GM23248 (cell line): ENCODE measurements around the gene HOXD9. TPM values are rescaled to one million over a fixed set of nuclear protein-coding genes. Genes with fewer than 3 reads are reported as not detected.

Experiments used
- DNase-seq: peaks from one replicate; pipeline ENCODE4 v3.0.0-alpha.2; 2015
- H2AFZ ChIP-seq: fragments of 200-600 bp; sonication (generic); 2 replicates; pipeline ENCODE4 v1.6.1; 2016; ENCODE audit warnings: antibody characterized with exemption
- H3F3A ChIP-seq: fragments of 200-600 bp; sonication (generic); 2 replicates; pipeline ENCODE4 v1.6.1; 2016; ENCODE audit warnings: mild to moderate bottlenecking, antibody characterized with exemption, mixed run types; ENCODE audit not compliant: insufficient read depth
- H3K27ac ChIP-seq: fragments of 200-600 bp; sonication (generic); 2 replicates; pipeline ENCODE4 v1.5.1; 2016; ENCODE audit warnings: mild to moderate bottlenecking
- H3K27me3 ChIP-seq: fragments of 200-600 bp; sonication (generic); replicated peaks from 2 replicates; pipeline ENCODE4 v1.6.1; 2016; ENCODE audit warnings: mild to moderate bottlenecking; ENCODE audit not compliant: insufficient read depth
- H3K36me3 ChIP-seq: fragments of 200-600 bp; sonication (generic); 2 replicates; pipeline ENCODE4 v1.6.1; 2016; ENCODE audit warnings: low read depth, mild to moderate bottlenecking
- H3K4me1 ChIP-seq: fragments of 200-600 bp; sonication (generic); 2 replicates; pipeline ENCODE4 v1.6.1; 2016; ENCODE audit warnings: mild to moderate bottlenecking; ENCODE audit not compliant: insufficient read depth
- H3K4me2 ChIP-seq: fragments of 200-600 bp; sonication (generic); one replicate; pipeline ENCODE4 v1.6.1; 2016; ENCODE audit warnings: mild to moderate bottlenecking; ENCODE audit not compliant: unreplicated experiment
- H3K4me3 ChIP-seq: fragments of 200-600 bp; sonication (generic); 2 replicates; pipeline ENCODE4 v1.5.1; 2016; ENCODE audit warnings: mild to moderate bottlenecking
- H3K79me2 ChIP-seq: fragments of 200-600 bp; sonication (generic); 2 replicates; pipeline ENCODE4 v1.6.1; 2016; ENCODE audit warnings: mild to moderate bottlenecking; ENCODE audit not compliant: insufficient read depth
- H3K9ac ChIP-seq: fragments of 200-600 bp; sonication (generic); 2 replicates; pipeline ENCODE4 v1.6.1; 2016; ENCODE audit warnings: mild to moderate bottlenecking
- H3K9me2 ChIP-seq: fragments of 200-600 bp; sonication (generic); 2 replicates; pipeline ENCODE4 v1.6.1; 2016; ENCODE audit warnings: mixed run types, mild to moderate bottlenecking, moderate library complexity; ENCODE audit not compliant: insufficient read depth
- H3K9me3 ChIP-seq: fragments of 200-600 bp; sonication (generic); one replicate; pipeline ENCODE4 v1.6.1; 2017; ENCODE audit warnings: low read depth
- H4K20me1 ChIP-seq: fragments of 200-600 bp; sonication (generic); 2 replicates; pipeline ENCODE4 v1.6.0; 2016; ENCODE audit not compliant: insufficient read depth
- EZH2 ChIP-seq: fragments of 200-600 bp; sonication (generic); IDR thresholded peaks from 2 replicates; pipeline ENCODE4 v1.6.1; 2018; ENCODE audit warnings: antibody characterized with exemption, mild to moderate bottlenecking; ENCODE audit not compliant: insufficient read depth, poor library complexity, severe bottlenecking
- EZH2phosphoT487 ChIP-seq: fragments of 200-600 bp; sonication (generic); IDR thresholded peaks from 2 replicates; pipeline ENCODE4 v1.6.1; 2018; ENCODE audit warnings: antibody characterized with exemption, moderate library complexity, mild to moderate bottlenecking, low read depth; ENCODE audit not compliant: insufficient read depth
- WGBS, 2 experiments: methylation state at CpG; one replicate each; pipeline ENCODE4 v1.1.6; 2015 to 2017; ENCODE audit warnings: low lambda C conversion rate in 2 of 2, low coverage in 1 of 2; ENCODE audit errors: missing lambda C conversion rate in 2 of 2; 5-methylcytosine and 5-hydroxymethylcytosine counted together
- in situ Hi-C: fragments of 300-500 bp; cut with MboI; formaldehyde crosslinking; loops from 2 replicates; pipeline ENCODE4 v1.15.0; 2020
- polyA plus RNA-seq: library from polyadenylated mRNA; unstranded; fragments of >200 nt; fragmentation: Nextera tagmentation; extraction: Ambion mirVana; gene quantifications from 2 replicates; pipeline ENCODE4 v1.2.1, GENCODE V29; 2016
- total RNA-seq: library from RNA; depleted of rRNA; stranded (reverse); fragments of >200 nt; shearing (Covaris generic); gene quantifications from 2 replicates; pipeline ENCODE4 v1.2.3, GENCODE V29; 2014

Gene HOXD9
- total and polyA plus RNA-seq, 2 experiments from 2014 or later = 4.2 to 7.2 TPM

DNA sequence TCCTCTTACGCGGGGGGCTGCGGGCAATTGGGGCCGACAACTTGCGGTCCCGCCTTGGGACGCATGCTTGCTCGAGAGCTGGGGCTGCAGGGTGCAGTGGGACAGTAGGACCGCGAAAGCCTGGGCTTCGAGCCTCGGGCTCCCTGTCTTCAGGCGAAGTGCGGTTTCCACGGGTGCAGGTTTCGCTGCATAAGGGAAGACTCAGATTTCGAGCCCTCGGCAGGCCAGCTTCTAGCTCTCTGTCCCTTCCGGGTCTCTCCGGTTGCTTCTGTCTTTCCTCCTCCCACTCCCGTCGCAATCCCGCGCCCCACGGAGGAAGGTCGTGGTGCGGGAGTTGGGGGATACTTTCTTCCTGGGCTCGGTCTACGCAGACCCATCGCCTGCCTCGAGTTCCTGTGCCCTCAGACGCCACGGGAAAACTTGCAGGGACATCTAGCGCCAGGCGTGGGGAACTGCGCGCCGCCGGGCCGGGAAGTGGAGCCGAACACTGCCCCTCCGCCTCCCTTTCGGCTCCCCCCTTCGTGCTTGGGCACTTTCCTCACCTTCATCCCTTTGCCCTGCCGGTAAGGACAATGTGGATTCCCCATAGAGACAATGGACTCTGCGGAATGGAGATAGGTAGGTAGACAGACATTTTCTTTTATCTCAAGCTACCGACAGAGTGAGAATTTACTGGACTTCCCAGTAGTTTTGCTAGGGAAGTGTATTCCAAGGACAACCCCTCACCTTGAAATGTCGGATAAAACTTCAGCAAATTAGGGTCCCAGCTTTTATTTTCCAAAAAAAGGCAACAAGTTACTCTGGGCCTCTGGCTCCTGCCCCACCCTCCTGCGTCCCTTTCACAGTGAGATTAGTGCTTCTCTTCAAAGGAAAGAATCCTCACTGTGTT is 34.2 kb upstream of the HOXD9 start:
- Histone ChIP-seq H3K4me3 (peak overlapping the region; percentile 63), H3K36me3 (no peaks in the 10 kb centered on the region), H3K79me2 (no peaks in the 10 kb centered on the region), H3K9me2 (no peaks in the 10 kb centered on the region), H3K9me3 (no peaks in the 10 kb centered on the region), H4K20me1 (no peaks in the 10 kb centered on the region), H3K4me2 (peak overlapping the region; percentile 66), H3K27me3 (peaks cover 51% of the 10 kb centered on the region), H3K27ac (no peak overlapping the region), H3F3A (0 out of 2 replicates have a peak, but pooled peaks cover under 1% of the 10 kb centered on the region), H2AFZ (peak overlapping the region; percentile 64), H3K9ac (no peak overlapping the region), H3K4me1 (peaks cover under 1% of the 10 kb centered on the region; the same call in 1 of the 2 replicates)
- DNase-seq = peak; percentile 85
- TF ChIP-seq EZH2phosphoT487 (peak; percentile 27; the same call in 1 of the 2 replicates), EZH2 (peak; percentile 44)
- 21 to 25% methylated on average over 41 to 49 of the region's 49 CpGs for WGBS, 2 experiments
- in situ Hi-C loops = no loop called here

DNA sequence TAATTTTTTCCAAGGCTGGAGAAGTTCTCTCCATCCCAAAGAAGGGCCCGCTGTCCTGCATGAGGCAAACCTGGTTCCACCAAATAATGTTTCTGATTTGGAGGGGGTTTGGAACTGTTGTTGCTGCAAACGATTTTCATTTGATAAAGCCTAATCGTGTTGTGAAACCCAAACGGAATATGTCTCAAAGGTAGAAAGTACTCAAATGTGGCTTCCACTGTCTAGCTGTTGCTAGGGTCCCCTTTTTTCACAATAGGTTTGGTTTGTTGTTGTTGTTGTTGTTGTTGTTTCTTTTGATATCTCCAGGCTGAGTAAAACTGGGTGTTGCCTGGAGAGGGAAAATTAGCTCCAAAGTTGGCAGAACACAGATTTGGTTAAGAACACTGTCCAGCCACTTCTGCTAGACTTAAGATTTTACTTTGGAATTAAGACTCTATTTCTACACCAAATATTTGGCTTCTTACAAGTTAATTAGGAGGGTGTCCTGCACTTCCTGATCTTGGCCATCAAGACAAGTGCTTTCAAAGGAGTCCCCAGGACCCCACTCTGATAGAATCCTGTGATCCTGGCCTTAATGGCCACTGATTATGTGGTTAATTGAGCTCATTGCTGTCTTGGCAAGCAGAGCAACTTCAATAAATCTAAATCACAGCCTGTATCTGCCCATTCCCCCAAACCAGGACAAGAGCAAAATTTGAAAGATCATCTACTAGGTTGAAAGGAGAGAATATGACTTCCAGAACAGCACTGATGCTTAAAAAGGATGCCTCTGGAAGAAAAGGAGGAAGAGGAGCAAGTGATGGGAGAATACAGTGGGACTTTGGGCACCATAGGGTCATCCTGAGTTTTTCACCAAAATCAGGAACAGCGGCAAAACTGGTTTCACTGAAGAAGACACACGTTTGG is 33.3 kb upstream of the HOXD9 start:
- no peaks in the 10 kb centered on the region for H3K9me2 ChIP-seq
- H3K4me1 ChIP-seq = peaks cover 9% of the 10 kb centered on the region
- TF ChIP-seq EZH2phosphoT487 (no peak; the same call in 1 of the 2 replicates), EZH2 (peak; percentile 1)
- H4K20me1 ChIP-seq = no peaks in the 10 kb centered on the region
- H3K4me3 ChIP-seq = no peak overlapping the region
- 0 out of 2 replicates have a peak, but pooled peaks cover 5% of the 10 kb centered on the region for H3K79me2 ChIP-seq
- no peaks in the 10 kb centered on the region for H3K36me3 ChIP-seq
- 51 to 58% methylated on average over 6 of the region's 6 CpGs for WGBS, 2 experiments
- H3F3A ChIP-seq = 0 out of 2 replicates have a peak, but pooled peaks cover 8% of the 10 kb centered on the region
- H3K9ac ChIP-seq = no peak overlapping the region
- no peaks in the 10 kb centered on the region for H3K9me3 ChIP-seq
- H3K27me3 ChIP-seq = peaks cover 42% of the 10 kb centered on the region
- no peak overlapping the region for H2AFZ ChIP-seq
- DNase-seq = no peak
- H3K27ac ChIP-seq = no peak overlapping the region
- no peak overlapping the region for H3K4me2 ChIP-seq
- in situ Hi-C loops = no loop called here

DNA sequence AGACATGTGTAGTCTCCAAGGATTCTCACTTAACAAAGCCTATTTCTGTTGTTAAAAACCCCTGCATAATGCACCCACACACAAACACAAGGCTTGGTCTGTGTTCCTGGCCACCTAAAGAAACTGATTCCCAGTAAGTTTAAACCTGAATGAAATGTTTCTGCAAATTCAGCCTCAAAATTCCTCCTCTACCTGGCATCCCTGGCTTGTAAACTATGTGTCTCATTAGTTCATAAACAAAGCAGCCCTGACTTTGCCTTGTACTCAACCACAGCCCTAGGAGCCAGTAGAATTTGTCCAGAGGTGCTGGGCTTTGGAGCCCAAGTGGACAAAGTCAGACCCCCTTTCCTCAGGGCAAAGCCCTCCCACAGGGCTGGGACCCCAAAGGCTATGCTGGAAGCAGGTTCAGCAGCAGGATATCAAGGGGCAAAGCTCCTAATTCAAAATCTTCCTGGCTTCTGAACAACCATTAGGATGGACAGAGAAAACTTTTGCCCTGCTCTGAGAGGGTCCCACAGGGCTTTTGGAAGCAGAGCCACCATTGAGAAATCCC is 32.6 kb upstream of the HOXD9 start:
- H3K36me3 ChIP-seq = no peaks in the 10 kb centered on the region
- H4K20me1 ChIP-seq = no peaks in the 10 kb centered on the region
- H3K9ac ChIP-seq = no peak overlapping the region
- peaks cover 35% of the 10 kb centered on the region for H3K27me3 ChIP-seq
- H3K9me2 ChIP-seq = no peaks in the 10 kb centered on the region
- in situ Hi-C loops = no loop called here
- H3K79me2 ChIP-seq = 0 out of 2 replicates have a peak, but pooled peaks cover 12% of the 10 kb centered on the region
- no peak overlapping the region for H3K4me2 ChIP-seq
- H3K9me3 ChIP-seq = no peaks in the 10 kb centered on the region
- H2AFZ ChIP-seq = no peak overlapping the region
- no peak overlapping the region for H3K27ac ChIP-seq
- no peak overlapping the region for H3K4me3 ChIP-seq
- TF ChIP-seq EZH2phosphoT487 = no peak
- TF ChIP-seq EZH2 = no peak
- 0 out of 2 replicates have a peak, but pooled peaks cover 8% of the 10 kb centered on the region for H3F3A ChIP-seq
- peaks cover 9% of the 10 kb centered on the region for H3K4me1 ChIP-seq
- no peak for DNase-seq

DNA sequence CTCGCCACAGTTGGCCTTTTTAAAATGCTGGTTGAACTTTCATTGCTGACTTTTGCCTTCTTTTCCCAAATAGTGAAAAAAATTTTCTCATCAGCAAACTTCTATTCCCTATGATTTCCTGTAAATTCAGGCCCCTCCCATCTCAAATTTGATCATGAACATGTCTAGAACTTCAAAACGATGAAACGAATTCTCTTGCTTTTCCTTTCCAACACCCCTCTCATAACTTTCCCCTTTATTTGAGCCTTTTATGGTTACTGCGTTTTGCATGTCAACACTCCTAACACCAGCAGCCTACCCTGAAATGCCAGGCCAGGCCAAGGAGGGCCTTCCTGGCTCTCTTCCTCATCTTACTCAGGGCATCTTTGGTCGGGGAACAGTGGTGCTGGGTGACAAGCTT is 31.7 kb upstream of the HOXD9 start:
- no peaks in the 10 kb centered on the region for H4K20me1 ChIP-seq
- no peak overlapping the region for H3K9ac ChIP-seq
- H2AFZ ChIP-seq = no peak overlapping the region
- H3K9me3 ChIP-seq = no peaks in the 10 kb centered on the region
- no peak overlapping the region for H3K4me3 ChIP-seq
- no peak overlapping the region for H3K27ac ChIP-seq
- peaks cover 25% of the 10 kb centered on the region for H3K27me3 ChIP-seq
- no peaks in the 10 kb centered on the region for H3K36me3 ChIP-seq
- H3K79me2 ChIP-seq = 0 out of 2 replicates have a peak, but pooled peaks cover 13% of the 10 kb centered on the region
- 63 to 65% methylated on average over 5 of the region's 5 CpGs for whole genome bisulfite sequencing, 2 experiments
- no peak for TF ChIP-seq EZH2phosphoT487
- no peak for TF ChIP-seq EZH2
- peaks cover 9% of the 10 kb centered on the region for H3K4me1 ChIP-seq
- no peak overlapping the region for H3K4me2 ChIP-seq
- no peak for DNase-seq
- 0 out of 2 replicates have a peak, but pooled peaks cover 8% of the 10 kb centered on the region for H3F3A ChIP-seq
- no peaks in the 10 kb centered on the region for H3K9me2 ChIP-seq
- in situ Hi-C loops = no loop called here
